NOMO-1 (cell line): ENCODE measurements around the gene MRPL30.
"Not testable (repeated sequence)": the region's sequence is repeated elsewhere in the genome, so short reads cannot be mapped to it uniquely, and the experiment has no call there.

Source experiments
- DNase-seq, 2 experiments: peaks; one replicate each; lab custom pipeline; 2025; ENCODE audit not compliant: unreplicated experiment in 2 of 2; lab: John Stamatoyannopoulos, UW

The MRPL30 gene

GRCh38 chr2:99180755-99181623, at the start of gene MRPL30, which contains the start of gene MITD1:
Gene MRPL30, plus strand, starts transcription at chr2:99181184. Its CDS starts 5,020 bp downstream, at chr2:99186204.
Gene MITD1, minus strand, starts transcription at chr2:99181058. Its CDS starts 77 bp downstream, at chr2:99180981.
- peak; percentile 95 to 96 for DNase-seq

GRCh38 chr2:99135044-99135556, 45.9 kb upstream of the MRPL30 start:
- DNase-seq, result not testable (repeated sequence)

GRCh38 chr2:99139003-99139402, 42.0 kb upstream of the MRPL30 start:
- no peak for DNase-seq

- no peak for DNase-seq
Observed at GRCh38 chr2:99140056-99140859, 40.7 kb upstream of the MRPL30 start.

- DNase-seq, result peak; percentile 41 to 68
Observed at GRCh38 chr2:99140860-99141109, 40.2 kb upstream of the MRPL30 start.

- DNase-seq, result peak; percentile 88 to 94
Observed at GRCh38 chr2:99141110-99142108, 39.6 kb upstream of the MRPL30 start, which contains the start of gene C2orf15. Gene C2orf15, plus strand, starts transcription at chr2:99141707. Its CDS starts 8,852 bp downstream, at chr2:99150559.

- DNase-seq, result peak; percentile 68 to 89
Observed at GRCh38 chr2:99150706-99151105, 30.3 kb upstream of the MRPL30 start.

GRCh38 chr2:99152199-99152895, 28.6 kb upstream of the MRPL30 start:
- no peak for DNase-seq

- DNase-seq, result no peak
Observed at GRCh38 chr2:99153921-99154604, 26.9 kb upstream of the MRPL30 start.

- peak; percentile 81 to 91 for DNase-seq
Observed at GRCh38 chr2:99154643-99155536, 26.1 kb upstream of the MRPL30 start, which contains the start of the genes LIPT1 and TSGA10. Gene LIPT1, plus strand, starts transcription at chr2:99154967. Its CDS starts 6,991 bp downstream, at chr2:99161958. Gene TSGA10, minus strand, starts transcription at chr2:99154942. Its CDS starts 45,503 bp downstream, at chr2:99109439.

GRCh38 chr2:99156891-99157290, 24.1 kb upstream of the MRPL30 start:
- DNase-seq, result peak in 1 of 2 experiments; percentile 33

- no peak for DNase-seq
Observed at GRCh38 chr2:99158599-99158998, 22.4 kb upstream of the MRPL30 start.

GRCh38 chr2:99159594-99159993, 21.4 kb upstream of the MRPL30 start:
- DNase-seq, result no peak

- no peak for DNase-seq
Observed at GRCh38 chr2:99166218-99166617, 14.8 kb upstream of the MRPL30 start.

- no peak for DNase-seq
Observed at GRCh38 chr2:99169534-99169933, 11.4 kb upstream of the MRPL30 start.

- DNase-seq, result no peak
Observed at GRCh38 chr2:99171377-99172140, 9.4 kb upstream of the MRPL30 start.

GRCh38 chr2:99181624-99182000, 628 bp downstream of the MRPL30 start:
- DNase-seq, result peak in 1 of 2 experiments; percentile 21
